Ascending aorta (tissue), 2 donors: ENCODE results near the gene MPC2. TPM values are rescaled to one million over a fixed set of nuclear protein-coding genes. Genes with fewer than 3 reads are reported as not detected.
A peak's percentile ranks its signal among the peaks of the same experiment; 100 is the strongest.

Experiments
- DNase-seq, 2 donors: peaks; one replicate each; pipeline ENCODE4 v3.0.0-alpha.2; 2019; ENCODE audit warnings: low spot score in 2 of 2
- H3K27ac ChIP-seq, 2 donors: fragments of 200-600 bp; sonication (generic); one replicate each; pipeline ENCODE4 v1.5.1; 2016 to 2017; ENCODE audit warnings: mild to moderate bottlenecking in 1 of 2
- H3K27me3 ChIP-seq: fragments of 200-600 bp; sonication (generic); one replicate; pipeline ENCODE4 v1.5.1; 2017
- H3K36me3 ChIP-seq, 2 donors: fragments of 200-600 bp; sonication (generic); one replicate each; pipeline ENCODE4 v1.5.1; 2016
- H3K4me1 ChIP-seq, 2 donors: fragments of 200-600 bp; sonication (generic); one replicate each; pipeline ENCODE4 v1.5.1; 2016 to 2017; ENCODE audit warnings: mild to moderate bottlenecking in 1 of 2
- H3K4me3 ChIP-seq, 2 donors: fragments of 200-600 bp; sonication (generic); one replicate each; pipeline ENCODE4 v1.5.1; 2016 to 2017; ENCODE audit warnings: mild to moderate bottlenecking in 1 of 2
- H3K9me3 ChIP-seq, 2 donors: fragments of 200-600 bp; sonication (generic); one replicate each; pipeline ENCODE4 v1.5.1; 2016
- CTCF ChIP-seq, 3 experiments: fragments of 200-600 bp in 2 of 3; fragments of 450-650 bp in 1 of 3; sonication (generic) in 2 of 3; IDR thresholded peaks; one replicate each; pipeline ENCODE4 v1.5.1; 2016 to 2019; ENCODE audit warnings: antibody characterized with exemption in 3 of 3, mild to moderate bottlenecking in 1 of 3, moderate library complexity in 1 of 3
- intact Hi-C: fragments of 100-400 bp; cut with DNase I; formaldehyde crosslinking; loops from one replicate; pipeline ENCODE4 v1.15.1; 2023
- total RNA-seq: library from RNA; depleted of rRNA; stranded (reverse); fragments of >200 nt; gene quantifications from one replicate; pipeline ENCODE4 v1.1.0, GENCODE V29; 2016

The MPC2 gene
- total RNA-seq, 1 donor from 2014 or later = 2.9 TPM

GRCh38 chr1:167911413-167911812 is 25.5 kb downstream of the MPC2 start:
- H3K36me3 ChIP-seq = peaks cover 7 to 10% of the 10 kb centered on the region in 2 donors
- no peaks in the 10 kb centered on the region for H3K9me3 ChIP-seq
- peaks cover 0 to 14% of the 10 kb centered on the region in 2 donors for H3K4me1 ChIP-seq
- intact Hi-C loops = no loop called here
- no peak for TF ChIP-seq CTCF (IDR thresholded peaks at IDR 0.05)
- peak overlapping the region; percentile 30 to 58 for H3K27ac ChIP-seq
- H3K4me3 ChIP-seq = peak overlapping the region in 1 of 2 donors; percentile 40
- no peak for DNase-seq
- no peaks in the 10 kb centered on the region for H3K27me3 ChIP-seq

- H3K36me3 ChIP-seq = peaks cover 0 to 1% of the 10 kb centered on the region in 2 donors
- H3K4me3 ChIP-seq = no peak overlapping the region
- DNase-seq = no peak
- no peaks in the 10 kb centered on the region for H3K9me3 ChIP-seq
- H3K27me3 ChIP-seq = no peaks in the 10 kb centered on the region
- intact Hi-C loops = no loop called here
- H3K4me1 ChIP-seq = peaks cover 0 to 14% of the 10 kb centered on the region in 2 donors
- no peak for TF ChIP-seq CTCF (IDR thresholded peaks at IDR 0.05)
- H3K27ac ChIP-seq = no peak overlapping the region
Observed at GRCh38 chr1:167910530-167910929, 26.3 kb downstream of the MPC2 start.

- no peak for TF ChIP-seq CTCF (IDR thresholded peaks at IDR 0.05)
- Histone ChIP-seq H3K27me3 (no peaks in the 10 kb centered on the region), H3K4me1 (peaks cover 0 to 14% of the 10 kb centered on the region in 2 donors), H3K4me3 (no peak overlapping the region), H3K9me3 (no peaks in the 10 kb centered on the region), H3K36me3 (no peaks in the 10 kb centered on the region), H3K27ac (no peak overlapping the region)
- DNase-seq = no peak
- intact Hi-C loops = no loop called here
Observed at GRCh38 chr1:167909691-167910180, 27.1 kb downstream of the MPC2 start.

GRCh38 chr1:167905671-167906070 is 31.2 kb downstream of the MPC2 start:
- Histone ChIP-seq H3K36me3 (no peaks in the 10 kb centered on the region), H3K4me1 (peaks cover 0 to 6% of the 10 kb centered on the region in 2 donors), H3K9me3 (no peaks in the 10 kb centered on the region), H3K4me3 (no peak overlapping the region), H3K27me3 (no peaks in the 10 kb centered on the region), H3K27ac (no peak overlapping the region)
- DNase-seq = no peak
- intact Hi-C loops = no loop called here
- TF ChIP-seq CTCF (IDR thresholded peaks at IDR 0.05) = no peak

- TF ChIP-seq CTCF (IDR thresholded peaks at IDR 0.05) = no peak
- no peaks in the 10 kb centered on the region for H3K27me3 ChIP-seq
- no peaks in the 10 kb centered on the region for H3K36me3 ChIP-seq
- no peak overlapping the region for H3K4me3 ChIP-seq
- intact Hi-C loops = no loop called here
- DNase-seq = no peak
- H3K4me1 ChIP-seq = peaks cover 0 to 2% of the 10 kb centered on the region in 2 donors
- no peaks in the 10 kb centered on the region for H3K9me3 ChIP-seq
- H3K27ac ChIP-seq = no peak overlapping the region
Observed at GRCh38 chr1:167905182-167905581, 31.7 kb downstream of the MPC2 start.

- Histone ChIP-seq H3K9me3 (no peaks in the 10 kb centered on the region), H3K4me3 (no peak overlapping the region), H3K4me1 (peaks cover 0 to 6% of the 10 kb centered on the region in 2 donors), H3K27me3 (no peaks in the 10 kb centered on the region), H3K27ac (no peak overlapping the region), H3K36me3 (no peaks in the 10 kb centered on the region)
- TF ChIP-seq CTCF (IDR thresholded peaks at IDR 0.05) = no peak
- no peak for DNase-seq
- intact Hi-C loops = no loop called here
Observed at GRCh38 chr1:167904652-167905130, 32.2 kb downstream of the MPC2 start.
